HG02938 (cell line): ENCODE results near the gene KCNA2.

Experiments
- ATAC-seq: cut with Tn5 transposase; IDR thresholded peaks from one replicate; pipeline ENCODE4 v1.9.1; 2021; ENCODE audit warnings: mild to moderate bottlenecking, moderate library complexity; ENCODE audit not compliant: unreplicated experiment

The KCNA2 gene

GRCh38 chr1:110605446-110605845 is 712 bp downstream of the KCNA2 start:
- ATAC-seq = no peak

GRCh38 chr1:110604586-110605148 is 1.5 kb downstream of the KCNA2 start:
- no peak for ATAC-seq

- ATAC-seq = no peak
These were observed 3.1 kb downstream of the KCNA2 start for GRCh38 chr1:110603058-110603457.

- ATAC-seq = no peak
These were observed 3.7 kb downstream of the KCNA2 start for GRCh38 chr1:110602466-110602865.

GRCh38 chr1:110601332-110601731 is 4.8 kb downstream of the KCNA2 start:
- ATAC-seq = no peak

GRCh38 chr1:110600716-110601115 is 5.4 kb downstream of the KCNA2 start:
- ATAC-seq = no peak

- ATAC-seq = no peak
These were observed 8.2 kb downstream of the KCNA2 start for GRCh38 chr1:110597966-110598365.

- no peak for ATAC-seq
These were observed 9.8 kb downstream of the KCNA2 start for GRCh38 chr1:110596312-110596711.

- no peak for ATAC-seq
These were observed 10.8 kb downstream of the KCNA2 start for GRCh38 chr1:110595353-110595710.

- ATAC-seq = no peak
These were observed 11.5 kb downstream of the KCNA2 start for GRCh38 chr1:110594456-110595352.

GRCh38 chr1:110593902-110594301 is 12.3 kb downstream of the KCNA2 start:
- ATAC-seq = no peak

GRCh38 chr1:110591956-110592355 is 14.2 kb downstream of the KCNA2 start:
- no peak for ATAC-seq

GRCh38 chr1:110588991-110589390 is 17.2 kb downstream of the KCNA2 start:
- no peak for ATAC-seq

- ATAC-seq = no peak
These were observed 17.7 kb downstream of the KCNA2 start for GRCh38 chr1:110588486-110588885.

- no peak for ATAC-seq
These were observed 18.3 kb downstream of the KCNA2 start for GRCh38 chr1:110587906-110588305.

GRCh38 chr1:110585481-110585880 is 20.7 kb downstream of the KCNA2 start:
- ATAC-seq = no peak

GRCh38 chr1:110584045-110584444 is 22.1 kb downstream of the KCNA2 start:
- ATAC-seq = no peak

- no peak for ATAC-seq
These were observed 22.7 kb downstream of the KCNA2 start for GRCh38 chr1:110583505-110583904.

GRCh38 chr1:110582378-110582777 is 23.8 kb downstream of the KCNA2 start:
- ATAC-seq = no peak

- no peak for ATAC-seq
These were observed 24.4 kb downstream of the KCNA2 start for GRCh38 chr1:110581682-110582145.

GRCh38 chr1:110580244-110580643 is 25.9 kb downstream of the KCNA2 start:
- no peak for ATAC-seq

GRCh38 chr1:110579460-110579859 is 26.7 kb downstream of the KCNA2 start:
- no peak for ATAC-seq
